Measurements from ENCODE around the gene NFIB.

NFIB gene

DNA sequence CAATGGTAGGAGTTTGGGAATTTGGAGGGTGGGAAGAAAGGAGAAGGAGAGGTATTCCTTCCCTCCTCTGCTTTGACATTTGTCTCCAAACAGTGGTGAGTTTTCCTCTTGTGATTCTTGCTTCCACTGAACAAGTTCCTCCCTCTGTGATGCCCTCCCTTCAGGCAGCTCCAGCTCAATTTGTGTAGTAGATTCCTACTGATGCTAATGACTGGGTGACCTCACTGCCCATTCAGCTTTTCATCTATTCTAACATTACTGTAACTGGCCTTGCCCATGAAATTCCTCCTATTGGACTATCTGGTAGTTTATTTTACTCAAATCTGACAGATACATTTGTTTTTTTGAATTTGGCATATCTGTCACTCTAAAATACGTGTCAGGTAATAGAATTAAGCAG, 121.4 kb downstream of the NFIB start:
- TF ChIP-seq, protein P1, sequence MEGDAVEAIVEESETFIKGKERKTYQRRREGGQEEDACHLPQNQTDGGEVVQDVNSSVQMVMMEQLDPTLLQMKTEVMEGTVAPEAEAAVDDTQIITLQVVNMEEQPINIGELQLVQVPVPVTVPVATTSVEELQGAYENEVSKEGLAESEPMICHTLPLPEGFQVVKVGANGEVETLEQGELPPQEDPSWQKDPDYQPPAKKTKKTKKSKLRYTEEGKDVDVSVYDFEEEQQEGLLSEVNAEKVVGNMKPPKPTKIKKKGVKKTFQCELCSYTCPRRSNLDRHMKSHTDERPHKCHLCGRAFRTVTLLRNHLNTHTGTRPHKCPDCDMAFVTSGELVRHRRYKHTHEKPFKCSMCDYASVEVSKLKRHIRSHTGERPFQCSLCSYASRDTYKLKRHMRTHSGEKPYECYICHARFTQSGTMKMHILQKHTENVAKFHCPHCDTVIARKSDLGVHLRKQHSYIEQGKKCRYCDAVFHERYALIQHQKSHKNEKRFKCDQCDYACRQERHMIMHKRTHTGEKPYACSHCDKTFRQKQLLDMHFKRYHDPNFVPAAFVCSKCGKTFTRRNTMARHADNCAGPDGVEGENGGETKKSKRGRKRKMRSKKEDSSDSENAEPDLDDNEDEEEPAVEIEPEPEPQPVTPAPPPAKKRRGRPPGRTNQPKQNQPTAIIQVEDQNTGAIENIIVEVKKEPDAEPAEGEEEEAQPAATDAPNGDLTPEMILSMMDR (IDR thresholded peaks at IDR 0.05; ENCODE audit: insufficient read depth, low read depth, low read length, missing control alignments) = no peak
- no peak for DNase-seq (ENCODE audit: low read depth)
- H3K4me3 ChIP-seq (ENCODE audit: low read depth, low read length) = no peak overlapping the region

DNA sequence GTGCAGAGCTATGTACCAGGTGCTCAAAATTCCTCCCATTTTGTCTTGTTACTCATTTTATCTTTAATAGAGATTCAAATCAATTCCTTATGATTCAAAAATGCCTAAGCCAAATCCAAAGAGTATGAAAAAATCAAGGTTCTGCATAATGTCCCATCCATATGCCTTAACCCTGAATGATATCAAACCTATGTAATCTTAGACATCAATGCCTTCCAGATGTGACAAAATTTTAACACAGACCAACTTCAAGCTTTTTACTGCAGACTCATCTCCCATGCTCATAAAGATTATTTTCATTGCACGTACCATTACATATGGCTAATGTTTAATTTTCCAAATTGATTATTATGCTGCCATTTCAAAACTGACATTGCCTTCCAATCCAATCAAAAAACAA, 122.4 kb downstream of the NFIB start:
- DNase-seq (ENCODE audit: low read depth) = no peak
- TF ChIP-seq, protein P1 (IDR thresholded peaks at IDR 0.05; ENCODE audit: insufficient read depth, low read depth, low read length, missing control alignments) = no peak
- no peak overlapping the region for H3K4me3 ChIP-seq (ENCODE audit: low read depth, low read length)

GRCh38 chr9:14190240-14190639, 123.7 kb downstream of the NFIB start:
- no peak overlapping the region for H3K4me3 ChIP-seq (ENCODE audit: low read depth, low read length)
- DNase-seq (ENCODE audit: low read depth) = no peak
- TF ChIP-seq, protein P1 (IDR thresholded peaks at IDR 0.05; ENCODE audit: insufficient read depth, low read depth, low read length, missing control alignments) = no peak

GRCh38 chr9:14189578-14189977, 124.4 kb downstream of the NFIB start:
- no peak for DNase-seq (ENCODE audit: low read depth)
- TF ChIP-seq, protein P1 (IDR thresholded peaks at IDR 0.05; ENCODE audit: insufficient read depth, low read depth, low read length, missing control alignments) = no peak
- H3K4me3 ChIP-seq (ENCODE audit: low read depth, low read length) = no peak overlapping the region

- DNase-seq (ENCODE audit: low read depth) = no peak
- no peak overlapping the region for H3K4me3 ChIP-seq (ENCODE audit: low read depth, low read length)
- TF ChIP-seq, protein P1 (IDR thresholded peaks at IDR 0.05; ENCODE audit: insufficient read depth, low read depth, low read length, missing control alignments) = no peak
These were observed 124.8 kb downstream of the NFIB start for GRCh38 chr9:14189146-14189545.

GRCh38 chr9:14188538-14188937, 125.4 kb downstream of the NFIB start:
- TF ChIP-seq, protein P1 (IDR thresholded peaks at IDR 0.05; ENCODE audit: insufficient read depth, low read depth, low read length, missing control alignments) = no peak
- H3K4me3 ChIP-seq (ENCODE audit: low read depth, low read length) = no peak overlapping the region
- no peak for DNase-seq (ENCODE audit: low read depth)

GRCh38 chr9:14188011-14188410, 125.9 kb downstream of the NFIB start:
- no peak for DNase-seq (ENCODE audit: low read depth)
- no peak overlapping the region for H3K4me3 ChIP-seq (ENCODE audit: low read depth, low read length)
- TF ChIP-seq, protein P1 (IDR thresholded peaks at IDR 0.05; ENCODE audit: insufficient read depth, low read depth, low read length, missing control alignments) = no peak
